Measurements from ENCODE around the gene GTPBP1. TPM values are rescaled to one million over a fixed set of nuclear protein-coding genes. Genes with fewer than 3 reads are reported as not detected.

GTPBP1 gene
- total RNA-seq, 4 donors from 2014 or later: 35.7 to 62.5 (median 50.6) TPM

- intact Hi-C loops (cut with DNase I): no loop called here
- no peak for TF ChIP-seq POLR2AphosphoS5 (IDR thresholded peaks at IDR 0.05)
- TF ChIP-seq, protein P1, sequence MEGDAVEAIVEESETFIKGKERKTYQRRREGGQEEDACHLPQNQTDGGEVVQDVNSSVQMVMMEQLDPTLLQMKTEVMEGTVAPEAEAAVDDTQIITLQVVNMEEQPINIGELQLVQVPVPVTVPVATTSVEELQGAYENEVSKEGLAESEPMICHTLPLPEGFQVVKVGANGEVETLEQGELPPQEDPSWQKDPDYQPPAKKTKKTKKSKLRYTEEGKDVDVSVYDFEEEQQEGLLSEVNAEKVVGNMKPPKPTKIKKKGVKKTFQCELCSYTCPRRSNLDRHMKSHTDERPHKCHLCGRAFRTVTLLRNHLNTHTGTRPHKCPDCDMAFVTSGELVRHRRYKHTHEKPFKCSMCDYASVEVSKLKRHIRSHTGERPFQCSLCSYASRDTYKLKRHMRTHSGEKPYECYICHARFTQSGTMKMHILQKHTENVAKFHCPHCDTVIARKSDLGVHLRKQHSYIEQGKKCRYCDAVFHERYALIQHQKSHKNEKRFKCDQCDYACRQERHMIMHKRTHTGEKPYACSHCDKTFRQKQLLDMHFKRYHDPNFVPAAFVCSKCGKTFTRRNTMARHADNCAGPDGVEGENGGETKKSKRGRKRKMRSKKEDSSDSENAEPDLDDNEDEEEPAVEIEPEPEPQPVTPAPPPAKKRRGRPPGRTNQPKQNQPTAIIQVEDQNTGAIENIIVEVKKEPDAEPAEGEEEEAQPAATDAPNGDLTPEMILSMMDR (IDR thresholded peaks at IDR 0.05): no peak
- TF ChIP-seq POLR2A (IDR thresholded peaks at IDR 0.05; ENCODE audit: low read depth): no peak
- no peak for TF ChIP-seq EP300 (IDR thresholded peaks at IDR 0.05)
- no peak for DNase-seq (ENCODE audit: extremely low spot score)
- WGBS: 83% methylated on average over 2 of the region's 2 CpGs
- Histone ChIP-seq H3K4me1 (peaks cover 40 to 63% (median 52%) of the 10 kb centered on the region in 4 donors), H3K9me3 (no peaks in the 10 kb centered on the region), H3K27ac (replicated peaks in 1 of 4) (no peak overlapping the region), H3K27me3 (no peaks in the 10 kb centered on the region), H3K36me3 (peaks cover 4 to 45% (median 26%) of the 10 kb centered on the region in 4 donors), H3K4me3 (no peak overlapping the region)
Observed at GRCh38 chr22:38694049-38694448, 11.7 kb upstream of the GTPBP1 start.

- DNase-seq (ENCODE audit: extremely low spot score): no peak
- H3K27me3 ChIP-seq: no peaks in the 10 kb centered on the region
- 76% methylated on average over 3 of the region's 3 CpGs for WGBS
- peaks cover 0 to 37% (median 20%) of the 10 kb centered on the region in 4 donors for H3K36me3 ChIP-seq
- TF ChIP-seq, protein P1 (IDR thresholded peaks at IDR 0.05): no peak
- no peak for TF ChIP-seq POLR2AphosphoS5 (IDR thresholded peaks at IDR 0.05)
- no peak for TF ChIP-seq EP300 (IDR thresholded peaks at IDR 0.05)
- TF ChIP-seq POLR2A (IDR thresholded peaks at IDR 0.05; ENCODE audit: low read depth): no peak
- peaks cover 48 to 72% (median 58%) of the 10 kb centered on the region in 4 donors for H3K4me1 ChIP-seq
- no peaks in the 10 kb centered on the region for H3K9me3 ChIP-seq
- intact Hi-C loops (cut with DNase I): no loop called here
- H3K27ac ChIP-seq (replicated peaks in 1 of 4): peak overlapping the region in 1 of 4 donors; percentile 99
- H3K4me3 ChIP-seq: no peak overlapping the region
Observed at GRCh38 chr22:38694940-38695339, 10.8 kb upstream of the GTPBP1 start.

DNA sequence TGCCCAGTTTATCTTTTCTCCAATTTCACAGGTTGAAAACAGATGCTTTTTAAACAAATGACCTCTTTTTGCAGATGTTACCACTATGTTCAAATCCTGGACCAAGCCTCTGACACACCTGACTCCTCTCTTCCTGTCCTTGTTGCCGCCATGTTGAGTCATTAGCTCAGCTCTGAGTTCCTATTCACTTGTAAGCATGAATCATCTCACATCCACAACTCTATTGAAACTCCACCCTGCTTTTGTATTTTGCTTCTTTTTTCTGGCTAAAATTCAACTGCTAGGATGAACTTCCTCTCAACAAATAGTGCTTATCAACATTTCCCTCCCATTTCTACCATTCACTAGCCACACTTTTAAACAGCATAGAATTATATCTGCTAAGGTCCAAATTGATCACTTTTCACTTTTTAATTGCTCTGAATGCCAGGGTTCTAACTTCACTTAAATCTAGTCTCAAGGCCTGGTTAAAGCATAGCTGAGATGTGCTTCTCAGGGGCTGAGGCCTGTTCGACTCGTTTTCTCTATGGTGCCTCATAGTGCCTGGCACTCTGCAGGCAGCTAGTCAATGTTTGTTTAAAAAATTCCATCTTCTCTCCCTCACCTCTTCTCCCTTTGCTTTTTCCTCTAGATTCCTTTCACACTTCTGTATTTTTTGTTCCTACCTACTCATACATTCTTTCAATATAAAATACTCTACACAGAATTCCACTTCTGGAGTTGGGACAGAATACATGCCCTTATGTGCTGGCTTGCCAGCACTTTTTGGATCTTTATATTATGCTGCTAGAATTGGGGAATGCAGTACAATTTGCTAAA is 8.9 kb upstream of the GTPBP1 start:
- DNase-seq (ENCODE audit: extremely low spot score): no peak
- Histone ChIP-seq H3K4me3 (peak overlapping the region in 3 of 4 donors; percentile 1 to 24 (median 19)), H3K4me1 (peaks cover 49 to 80% (median 65%) of the 10 kb centered on the region in 4 donors), H3K27ac (replicated peaks in 1 of 4) (peak overlapping the region; percentile 96 to 99 (median 98)), H3K27me3 (no peaks in the 10 kb centered on the region), H3K9me3 (no peaks in the 10 kb centered on the region), H3K36me3 (peaks cover 0 to 19% (median 9%) of the 10 kb centered on the region in 4 donors)
- intact Hi-C loops (cut with DNase I): no loop called here
- TF ChIP-seq, protein P1 (IDR thresholded peaks at IDR 0.05): no peak
- peak; percentile 25 to 44 for TF ChIP-seq POLR2AphosphoS5 (IDR thresholded peaks at IDR 0.05)
- 25% methylated on average over 3 of the region's 3 CpGs for WGBS

- intact Hi-C loops (cut with DNase I): no loop called here
- 62% methylated on average over 8 of the region's 8 CpGs for WGBS
- H3K4me3 ChIP-seq: peak overlapping the region in 3 of 4 donors; percentile 1 to 71 (median 24)
- peaks cover 50 to 84% (median 66%) of the 10 kb centered on the region in 4 donors for H3K4me1 ChIP-seq
- H3K27me3 ChIP-seq: no peaks in the 10 kb centered on the region
- peak overlapping the region; percentile 96 to 99 (median 98) for H3K27ac ChIP-seq (replicated peaks in 1 of 4)
- TF ChIP-seq, protein P1 (IDR thresholded peaks at IDR 0.05): no peak
- no peak for TF ChIP-seq POLR2A (IDR thresholded peaks at IDR 0.05; ENCODE audit: low read depth)
- TF ChIP-seq EP300 (IDR thresholded peaks at IDR 0.05): no peak
- no peak for TF ChIP-seq POLR2AphosphoS5 (IDR thresholded peaks at IDR 0.05)
- DNase-seq (ENCODE audit: extremely low spot score): no peak
- H3K9me3 ChIP-seq: no peaks in the 10 kb centered on the region
- H3K36me3 ChIP-seq: peaks cover 0 to 13% (median 6%) of the 10 kb centered on the region in 4 donors
Observed at GRCh38 chr22:38697425-38698089, 8.2 kb upstream of the GTPBP1 start.

Data from esophagus muscularis mucosa (tissue), 4 donors.